PC-9 (cell line): Measurements from ENCODE around the gene ATP1A4.

Experiments
- EZH2 ChIP-seq: fragments of 200-600 bp; sonication (generic); IDR thresholded peaks from 2 replicates; pipeline ENCODE4 v1.8.0; 2017; ENCODE audit warnings: antibody characterized with exemption, low read depth
- TF ChIP-seq, protein P1 (sequence below): fragments of 200-600 bp; sonication (generic); conservative IDR thresholded peaks from 2 replicates; pipeline ENCODE4 v1.6.1; 2017; ENCODE audit warnings: mixed run types, antibody characterized with exemption, mild to moderate bottlenecking, moderate library complexity

DNA sequence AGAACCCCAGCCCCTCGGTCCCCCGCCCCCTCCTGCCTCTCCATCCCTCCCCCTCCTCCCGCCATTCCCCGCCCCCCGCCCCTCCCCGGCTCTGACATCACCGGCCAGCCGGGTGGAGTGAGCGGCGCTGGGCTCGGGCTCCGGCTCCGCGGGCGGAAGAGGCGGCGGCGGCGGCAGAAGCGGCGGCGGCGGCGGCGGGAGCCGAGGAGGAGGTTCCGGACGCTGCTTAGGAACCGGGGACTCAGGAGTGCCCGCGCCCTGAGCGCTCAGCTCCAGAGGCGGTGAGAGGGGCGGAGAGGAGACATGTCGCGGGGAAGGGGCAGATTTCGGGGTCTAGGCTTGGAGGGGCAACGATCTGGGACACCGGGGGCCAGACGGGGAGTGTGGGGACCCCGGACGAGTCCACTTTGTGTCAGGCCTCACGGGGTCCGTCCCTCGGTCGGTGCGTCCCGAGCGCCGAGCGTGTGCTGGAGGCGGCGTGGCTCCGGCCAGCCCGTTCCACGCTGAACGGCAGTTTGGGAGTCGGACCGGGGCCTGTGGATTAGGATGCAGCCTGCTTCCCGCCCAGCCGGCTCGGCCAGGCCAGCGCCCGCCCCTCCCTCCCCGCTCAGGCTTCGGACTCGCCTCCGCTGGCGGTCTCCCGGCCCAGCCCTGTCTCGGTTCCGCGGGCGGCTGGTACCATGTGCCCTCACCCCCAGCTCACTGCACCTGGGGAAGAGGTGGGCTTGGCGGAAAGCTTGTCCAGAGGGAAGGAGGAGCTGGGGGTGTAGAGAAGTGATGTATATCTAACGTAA lies 54.0 kb downstream of the ATP1A4 start, which contains the start of gene PEA15:
- TF ChIP-seq EZH2, result no peak
- TF ChIP-seq, protein P1, sequence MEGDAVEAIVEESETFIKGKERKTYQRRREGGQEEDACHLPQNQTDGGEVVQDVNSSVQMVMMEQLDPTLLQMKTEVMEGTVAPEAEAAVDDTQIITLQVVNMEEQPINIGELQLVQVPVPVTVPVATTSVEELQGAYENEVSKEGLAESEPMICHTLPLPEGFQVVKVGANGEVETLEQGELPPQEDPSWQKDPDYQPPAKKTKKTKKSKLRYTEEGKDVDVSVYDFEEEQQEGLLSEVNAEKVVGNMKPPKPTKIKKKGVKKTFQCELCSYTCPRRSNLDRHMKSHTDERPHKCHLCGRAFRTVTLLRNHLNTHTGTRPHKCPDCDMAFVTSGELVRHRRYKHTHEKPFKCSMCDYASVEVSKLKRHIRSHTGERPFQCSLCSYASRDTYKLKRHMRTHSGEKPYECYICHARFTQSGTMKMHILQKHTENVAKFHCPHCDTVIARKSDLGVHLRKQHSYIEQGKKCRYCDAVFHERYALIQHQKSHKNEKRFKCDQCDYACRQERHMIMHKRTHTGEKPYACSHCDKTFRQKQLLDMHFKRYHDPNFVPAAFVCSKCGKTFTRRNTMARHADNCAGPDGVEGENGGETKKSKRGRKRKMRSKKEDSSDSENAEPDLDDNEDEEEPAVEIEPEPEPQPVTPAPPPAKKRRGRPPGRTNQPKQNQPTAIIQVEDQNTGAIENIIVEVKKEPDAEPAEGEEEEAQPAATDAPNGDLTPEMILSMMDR, result no peak
